Kidney tubule cell (primary cell): ENCODE results near the gene FCMR.

Experiments
- DNase-seq: peaks from one replicate; pipeline ENCODE4 v3.0.0-alpha.2; 2018; ENCODE audit warnings: low spot score

FCMR gene

DNA sequence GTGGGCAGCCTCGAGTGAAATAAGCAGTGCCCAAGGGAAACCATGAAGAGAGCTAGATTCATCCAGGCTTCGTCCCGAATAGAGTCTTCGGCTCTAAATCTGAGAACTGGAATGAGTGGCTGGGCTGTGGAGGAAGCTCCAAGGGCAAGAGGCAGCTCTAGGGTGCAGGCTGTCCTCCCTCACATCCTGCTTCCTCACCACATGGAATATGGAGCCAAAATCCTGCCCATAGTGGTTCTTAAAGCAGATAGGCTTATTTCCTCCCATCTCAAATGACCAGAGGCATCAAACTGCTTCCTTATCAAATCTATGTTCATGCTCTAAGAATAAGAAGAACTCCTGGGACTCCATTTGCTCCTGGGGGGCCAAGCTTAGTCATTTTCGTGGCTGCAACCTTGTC is 22.0 kb downstream of the FCMR start:
- DNase-seq, result no peak

DNA sequence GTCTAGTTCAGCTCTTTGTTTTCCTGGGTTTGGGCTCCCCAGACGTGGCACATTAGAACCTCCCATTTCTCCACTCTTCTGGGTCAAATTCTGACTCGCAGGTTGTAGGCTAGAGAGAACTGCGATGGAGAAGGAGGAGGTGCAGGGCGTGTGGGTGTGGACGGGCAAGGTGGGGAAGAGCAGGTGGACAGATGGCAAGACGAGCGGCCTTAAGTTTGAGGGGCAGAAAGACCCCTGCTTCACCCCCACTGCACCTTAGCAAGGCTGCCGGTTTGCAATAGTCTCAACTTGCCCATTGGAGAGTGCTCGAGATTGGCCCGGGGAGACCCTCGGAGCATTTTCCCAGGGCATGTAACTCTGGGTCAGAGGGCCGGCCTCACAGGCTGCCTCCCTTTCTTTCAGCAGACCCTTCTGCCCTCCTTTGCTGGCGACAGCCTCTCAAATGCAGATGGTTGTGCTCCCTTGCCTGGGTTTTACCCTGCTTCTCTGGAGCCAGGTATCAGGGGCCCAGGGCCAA is 22.8 kb downstream of the FCMR start:
- DNase-seq, result no peak

DNA sequence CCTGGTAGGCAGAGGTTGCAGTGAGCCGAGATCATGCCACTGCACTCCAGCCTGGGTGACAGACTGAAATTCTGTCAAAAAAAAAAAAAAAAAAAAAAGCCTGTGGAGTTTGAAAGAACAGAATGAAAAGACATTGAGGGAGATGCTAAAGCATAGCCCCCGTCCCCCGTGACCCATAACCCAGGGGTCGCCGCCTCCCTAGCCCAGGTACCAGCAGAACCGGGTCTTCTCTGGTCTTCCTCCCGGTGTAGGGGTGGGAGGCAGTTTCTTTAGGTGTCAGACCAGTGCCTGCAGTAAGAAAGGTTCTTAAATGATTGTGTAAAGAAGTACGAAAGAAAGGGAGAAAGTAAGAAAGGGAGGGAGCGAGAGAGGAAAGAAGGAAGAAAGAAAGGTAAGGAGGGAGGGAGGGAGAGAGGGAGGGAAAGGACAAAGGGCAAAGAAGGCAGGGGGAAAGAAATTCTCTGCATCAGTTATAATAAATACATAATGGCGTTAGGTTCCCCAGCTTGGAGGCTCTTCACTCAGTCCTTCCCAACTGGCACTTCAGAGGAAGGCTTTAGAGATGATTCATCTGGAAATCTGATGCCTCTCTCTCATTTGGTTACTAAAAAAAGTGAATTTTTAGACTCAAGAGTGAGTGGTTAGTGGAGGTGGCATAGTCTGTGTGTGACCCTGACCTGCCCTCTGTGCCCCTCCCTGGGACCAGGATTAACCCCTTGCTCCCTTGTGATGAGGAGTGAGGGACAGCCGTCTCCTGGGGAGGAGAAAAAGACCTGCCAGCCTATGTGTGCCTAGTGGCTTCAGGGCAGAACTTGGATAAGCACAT is 23.4 kb downstream of the FCMR start:
- DNase-seq, result peak; percentile 41

- no peak for DNase-seq
These were observed 24.6 kb downstream of the FCMR start, which contains the start of gene IL24 for GRCh38 chr1:206897175-206897574. IL24 (plus strand) TSS chr1:206897443; CDS start chr1:206897833, 390 bp downstream.

GRCh38 chr1:206896261-206896660 is 25.5 kb downstream of the FCMR start:
- no peak for DNase-seq

- no peak for DNase-seq
These were observed 25.9 kb downstream of the FCMR start for GRCh38 chr1:206895837-206896242.

DNA sequence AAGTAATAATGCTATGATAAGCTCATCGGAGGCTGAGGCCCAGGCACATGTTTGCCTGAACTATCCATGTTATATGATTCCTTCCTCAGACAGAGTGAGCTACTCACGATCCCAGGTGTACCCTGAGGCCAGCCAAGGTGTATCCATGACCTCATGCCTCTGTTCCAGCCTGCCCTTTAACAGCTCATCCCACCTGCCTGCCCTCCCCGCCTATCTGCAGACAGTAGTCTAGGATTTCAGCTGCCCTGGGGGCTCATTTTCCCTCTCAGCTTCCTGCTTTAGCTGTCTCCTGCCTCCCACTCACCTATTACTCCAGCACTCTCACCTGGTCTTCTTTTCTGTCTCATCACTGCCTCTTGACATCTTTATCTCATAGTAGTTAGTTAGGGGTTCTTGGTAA is 26.4 kb downstream of the FCMR start:
- peak; percentile 36 for DNase-seq

DNA sequence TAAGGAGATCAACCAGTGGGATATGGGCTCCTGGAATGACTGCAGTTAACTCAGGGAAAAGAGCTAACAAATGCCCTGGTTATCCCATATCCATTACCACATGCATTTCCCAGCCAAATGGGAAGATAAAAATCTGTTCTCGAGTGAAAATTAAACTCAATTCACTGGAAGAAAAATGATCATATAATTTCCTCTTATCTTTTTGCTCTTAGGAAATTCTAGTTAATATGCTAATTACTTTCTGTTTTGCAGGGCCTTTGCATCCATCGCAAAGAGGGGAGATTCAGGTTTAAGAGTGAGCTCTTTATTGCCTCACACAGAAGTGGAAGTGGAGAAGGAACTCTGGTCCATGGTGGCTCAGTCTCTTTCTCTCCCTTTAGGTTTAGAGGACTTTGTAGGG is 28.4 kb downstream of the FCMR start:
- DNase-seq, result no peak

DNA sequence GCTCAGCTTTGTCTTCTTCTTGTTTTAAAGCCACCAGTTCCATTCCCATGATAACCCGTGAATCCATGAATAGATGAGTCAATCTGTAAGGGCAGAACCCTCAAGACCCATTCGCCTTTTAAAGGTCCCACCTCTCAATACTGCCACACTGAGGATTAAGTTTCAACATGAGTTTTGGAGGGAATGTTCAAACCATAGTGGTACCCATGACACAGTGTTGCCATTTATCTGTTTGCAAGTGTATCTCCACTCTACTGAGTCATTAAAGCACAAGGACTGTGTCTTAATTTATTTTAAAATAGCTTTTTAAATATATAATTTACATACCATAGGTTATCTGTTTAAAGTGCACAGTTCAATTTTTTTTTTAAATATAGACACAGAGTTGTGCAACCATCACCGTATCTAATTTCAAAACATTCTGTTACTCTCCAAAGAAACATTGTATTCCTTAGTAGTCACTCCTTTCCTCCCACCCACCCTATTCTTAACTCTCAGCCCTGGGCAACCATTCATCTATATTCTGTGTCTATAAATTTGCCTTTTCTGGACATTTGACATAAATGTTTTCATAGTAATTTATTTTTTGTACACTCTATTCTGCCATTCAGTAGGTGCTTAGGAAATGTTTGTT is 29.3 kb downstream of the FCMR start:
- DNase-seq, result no peak

DNA sequence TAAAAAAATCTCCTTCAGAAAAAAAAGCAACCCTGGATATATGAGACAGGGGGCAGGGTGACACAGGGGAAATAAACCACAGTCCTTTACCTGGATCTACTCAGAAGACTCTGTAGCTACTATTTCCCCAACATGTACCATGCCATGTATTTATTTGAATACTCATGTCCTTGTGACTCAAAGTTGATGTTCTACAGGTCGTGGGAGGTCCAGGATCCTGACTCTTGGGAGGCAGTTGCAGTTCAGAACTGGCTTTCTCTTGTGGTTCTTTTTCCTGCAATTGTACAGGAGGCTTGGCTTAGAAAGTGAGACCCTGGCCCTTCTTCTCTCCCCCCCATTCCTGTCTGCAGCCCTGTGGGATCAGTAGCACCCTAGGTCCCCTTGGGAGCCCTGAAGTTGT is 30.3 kb downstream of the FCMR start:
- peak; percentile 9 for DNase-seq

DNA sequence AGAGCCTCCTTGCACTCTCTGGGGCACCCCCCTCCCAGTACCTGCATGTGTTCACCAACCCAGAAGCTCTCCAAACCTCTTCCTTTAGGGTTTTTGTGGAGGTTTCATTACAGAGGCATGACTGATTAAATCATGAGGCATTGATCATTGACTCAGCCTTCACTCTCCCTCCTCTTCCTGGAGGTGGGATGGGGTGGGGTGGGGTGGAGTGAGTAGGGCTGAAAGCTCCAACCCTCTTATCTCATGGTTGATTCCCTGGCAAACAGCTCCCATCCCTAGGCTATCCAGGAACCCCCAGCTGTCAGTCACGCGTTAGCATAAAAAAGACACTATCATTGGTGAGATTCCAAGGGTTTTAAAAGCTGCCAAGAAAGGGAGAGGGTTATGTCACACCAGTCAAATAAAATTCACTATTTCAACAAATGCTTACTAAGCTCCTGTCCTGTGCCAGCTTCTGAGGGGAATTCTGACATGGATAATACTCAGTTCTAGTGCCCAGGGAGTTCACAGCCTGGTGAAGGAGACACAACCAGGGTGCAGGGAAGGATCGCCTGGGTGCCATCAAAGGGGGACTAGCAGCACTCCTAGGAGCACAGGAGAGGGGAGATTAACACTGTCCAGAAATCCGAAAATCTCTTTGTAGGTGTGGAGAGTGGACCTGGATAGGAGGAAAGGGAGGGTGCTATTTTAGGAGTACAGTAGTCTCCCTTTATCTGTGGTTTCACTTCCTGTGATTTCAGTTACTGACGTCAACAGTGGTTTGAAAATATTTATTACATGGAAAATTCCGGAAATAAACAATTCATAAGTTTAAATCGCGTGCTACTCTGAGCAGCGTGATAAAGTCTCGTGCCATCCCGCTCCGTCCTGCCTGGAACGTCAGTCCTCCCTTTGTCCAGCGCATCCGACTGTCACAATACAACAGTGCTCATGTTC is 31.3 kb downstream of the FCMR start:
- DNase-seq, result peak; percentile 69

GRCh38 chr1:206887701-206888100 is 34.0 kb downstream of the FCMR start:
- DNase-seq, result no peak

- DNase-seq, result peak; percentile 34
These were observed 34.9 kb downstream of the FCMR start for GRCh38 chr1:206886831-206887230.

DNA sequence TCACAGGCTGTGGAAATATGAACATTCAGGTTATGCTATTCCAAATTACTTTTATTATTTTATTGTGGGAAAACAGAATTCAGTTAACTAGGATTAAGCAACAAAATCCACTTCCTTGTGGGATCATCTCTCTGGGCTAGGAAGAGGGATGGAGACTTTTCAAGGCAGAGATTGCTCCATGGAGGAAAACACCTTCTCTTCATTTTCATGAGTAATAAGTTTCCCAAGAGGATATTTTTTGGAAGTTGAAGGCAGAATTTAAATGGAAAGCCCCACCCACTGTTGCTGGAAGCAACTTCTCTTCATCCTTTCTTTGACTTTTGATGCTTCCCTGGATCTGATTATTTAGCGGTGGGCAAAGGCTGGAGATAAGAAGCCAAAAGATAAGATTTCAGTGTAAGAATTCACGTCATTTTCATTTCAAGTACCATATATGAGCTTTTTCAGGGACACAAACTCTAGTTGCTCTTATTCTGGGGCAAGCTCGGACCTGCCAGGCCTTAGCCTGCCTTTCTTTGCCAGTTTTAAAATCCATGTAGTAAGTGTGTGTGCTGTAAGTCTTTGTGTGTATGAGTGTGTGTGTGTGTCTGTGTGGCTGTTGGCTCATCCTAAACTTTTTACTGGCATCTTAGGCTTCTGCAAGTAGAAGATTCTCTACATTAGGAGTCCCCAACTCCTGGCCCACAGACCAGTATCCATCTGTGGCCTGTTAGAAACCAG is 36.2 kb downstream of the FCMR start:
- no peak for DNase-seq

GRCh38 chr1:206883876-206884275 is 37.9 kb downstream of the FCMR start:
- DNase-seq, result no peak

DNA sequence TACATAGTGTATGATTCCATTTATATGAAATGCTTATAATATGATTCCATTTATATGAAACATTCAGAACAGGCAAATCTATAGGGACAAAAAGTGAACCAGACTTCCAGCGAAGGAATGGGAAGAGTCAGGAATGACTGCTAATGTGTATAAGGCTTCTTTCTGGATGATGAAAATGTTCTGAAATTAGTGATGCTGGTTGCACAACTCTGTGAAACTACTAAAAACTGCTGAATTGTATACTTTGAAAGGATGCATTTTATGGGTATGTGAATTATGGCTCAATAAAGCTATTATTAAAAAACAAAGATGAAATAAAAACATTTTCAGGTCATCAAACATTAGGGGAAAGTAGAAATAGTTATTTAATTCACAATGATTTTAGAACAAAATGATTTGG is 38.6 kb downstream of the FCMR start:
- DNase-seq, result no peak

- DNase-seq, result no peak
These were observed 39.2 kb downstream of the FCMR start for GRCh38 chr1:206882555-206882954.

GRCh38 chr1:206880314-206880713 is 41.4 kb downstream of the FCMR start:
- DNase-seq, result no peak

GRCh38 chr1:206878456-206878855 is 43.3 kb downstream of the FCMR start:
- no peak for DNase-seq

GRCh38 chr1:206875752-206876377 is 45.9 kb downstream of the FCMR start:
- DNase-seq, result no peak

DNA sequence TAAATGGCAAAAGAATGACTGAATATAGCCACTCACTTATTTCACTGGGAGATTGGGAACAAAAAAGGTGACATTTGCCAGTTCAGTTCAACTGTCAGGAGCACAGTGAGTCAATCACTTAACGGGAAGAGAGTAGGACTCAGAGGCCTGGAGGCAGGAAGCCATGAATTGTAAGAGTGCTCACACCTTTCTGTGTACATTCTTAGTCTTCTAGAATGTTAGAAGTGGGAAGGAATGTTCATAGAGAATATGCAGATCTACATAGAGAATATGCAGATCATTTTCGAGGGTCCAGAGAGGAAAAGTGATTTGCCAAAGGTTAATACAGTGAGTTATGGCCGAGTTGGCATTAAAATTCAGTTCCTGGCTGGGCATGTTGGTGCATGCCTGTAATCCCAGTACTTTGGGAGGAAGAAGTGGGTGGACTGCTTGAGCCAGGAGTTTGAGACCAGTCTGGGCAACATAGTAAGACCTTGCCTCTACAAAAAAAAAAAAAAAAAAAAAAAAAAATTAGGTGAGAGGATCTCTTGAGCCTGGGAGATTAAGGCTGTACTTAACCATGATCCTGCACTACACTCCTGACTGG is 48.0 kb downstream of the FCMR start:
- DNase-seq, result no peak
